Endothelial cell of umbilical vein (primary cell): Measurements from ENCODE around the gene GPR158. TPM values are rescaled to one million over a fixed set of nuclear protein-coding genes. Genes with fewer than 3 reads are reported as not detected.

Experiments used
- BruUV-seq: library from RNA; stranded (reverse); fragments of 400-500 nt; replicated peaks from 2 replicates; lab custom pipeline; 2021; lab: Mats Ljungman, UMichigan
- CTCF ChIA-PET: fragments of 300-600, 350-600 bp; sonication (Branson Sonifier 250); formaldehyde crosslinking; loops from one replicate; lab custom pipeline; 2021; ENCODE audit warnings: antibody characterized with exemption, inconsistent platforms; lab: Charles Lee
- POLR2A ChIA-PET: fragments of 300-600, 350-600 bp; sonication (Branson Sonifier 250); formaldehyde crosslinking; loops from one replicate; lab custom pipeline; 2021; ENCODE audit warnings: antibody characterized with exemption, inconsistent platforms; lab: Charles Lee
- DNase-seq: peaks from one replicate; pipeline ENCODE4 v3.0.0-alpha.2; 2011; ENCODE audit warnings: low read depth, low spot score
- FAIRE-seq: peaks from 2 replicates; lab custom pipeline; 2011; peaks lifted over from hg19 to GRCh38; lab: Jason Lieb, UNC
- H2AFZ ChIP-seq: 2 replicates; pipeline ENCODE4 v1.6.0; 2012; ENCODE audit warnings: low read depth, low read length, control low read depth, inconsistent platforms
- H3K27ac ChIP-seq: 2 replicates; pipeline ENCODE4 v1.5.1; 2011; ENCODE audit warnings: low read depth, mild to moderate bottlenecking, control low read depth, low read length, moderate library complexity; ENCODE audit not compliant: insufficient read depth
- H3K27me3 ChIP-seq, 2 experiments: 2 replicates each; pipeline versions ENCODE4 v1.6.0 to v1.6.1; 2011; ENCODE audit warnings: low read length in 2 of 2, mixed read lengths in 1 of 2; ENCODE audit not compliant: control insufficient read depth in 2 of 2, insufficient read depth in 2 of 2
- H3K36me3 ChIP-seq, 2 experiments: 2 replicates in 1 of 2; 3 replicates in 1 of 2; pipeline ENCODE4 v1.5.1; 2011; ENCODE audit warnings: low read length in 2 of 2, mild to moderate bottlenecking in 1 of 2, moderate library complexity in 1 of 2; ENCODE audit not compliant: control insufficient read depth in 2 of 2, insufficient read depth in 2 of 2; ENCODE audit errors: extremely low read depth in 1 of 2
- H3K4me1 ChIP-seq: 3 replicates; pipeline ENCODE4 v1.5.1; 2011; ENCODE audit warnings: mild to moderate bottlenecking, low read length; ENCODE audit not compliant: control insufficient read depth, insufficient read depth; ENCODE audit errors: extremely low read depth
- H3K4me2 ChIP-seq: 2 replicates; pipeline ENCODE4 v1.6.1; 2011; ENCODE audit warnings: low read length, control low read depth, mixed read lengths; ENCODE audit not compliant: insufficient read depth
- H3K4me3 ChIP-seq, 3 experiments: fragments of 200-600 bp in 1 of 3; sonication (generic), shearing (Covaris generic) in 1 of 3; replicated peaks in 1 of 3; 2 replicates each; pipeline ENCODE4 v1.5.1; 2011 to 2016; ENCODE audit warnings: control low read depth in 3 of 3, low read length in 3 of 3, mild to moderate bottlenecking in 2 of 3, inconsistent platforms in 1 of 3, low read depth in 1 of 3, moderate library complexity in 1 of 3; ENCODE audit not compliant: insufficient read depth in 1 of 3
- H3K79me2 ChIP-seq: 2 replicates; pipeline ENCODE4 v1.6.0; 2012; ENCODE audit warnings: low read length, inconsistent platforms; ENCODE audit not compliant: control insufficient read depth, insufficient read depth
- H3K9ac ChIP-seq: replicated peaks from 2 replicates; pipeline ENCODE3; 2011; ENCODE audit warnings: low read length, control low read depth; ENCODE audit not compliant: insufficient read depth; ENCODE audit errors: extremely low read depth
- H3K9me1 ChIP-seq: replicated peaks from 3 replicates; pipeline ENCODE4 v1.6.0; 2011; ENCODE audit warnings: mild to moderate bottlenecking, low read length; ENCODE audit not compliant: control insufficient read depth, insufficient read depth; ENCODE audit errors: extremely low read depth
- H3K9me3 ChIP-seq: replicated peaks from 2 replicates; pipeline ENCODE4 v1.5.1; 2012; ENCODE audit warnings: low read length, inconsistent platforms; ENCODE audit not compliant: control insufficient read depth, insufficient read depth
- H4K20me1 ChIP-seq: replicated peaks from 2 replicates; pipeline ENCODE3; 2011; ENCODE audit warnings: mild to moderate bottlenecking, low read length; ENCODE audit not compliant: control insufficient read depth, insufficient read depth; ENCODE audit errors: extremely low read depth
- EZH2 ChIP-seq: IDR thresholded peaks from 2 replicates; pipeline ENCODE4 v1.6.1; 2012; ENCODE audit warnings: borderline replicate concordance, low read depth, mild to moderate bottlenecking, moderate library complexity, low read length, inconsistent platforms; ENCODE audit not compliant: severe bottlenecking
- FOS ChIP-seq: IDR thresholded peaks from 2 replicates; pipeline ENCODE4 v1.6.1; 2011; ENCODE audit warnings: mild to moderate bottlenecking, low read length, moderate library complexity, borderline replicate concordance; ENCODE audit not compliant: insufficient read depth
- MAX ChIP-seq: IDR thresholded peaks from 2 replicates; pipeline ENCODE4 v1.6.1; 2011; ENCODE audit not compliant: insufficient read depth, insufficient read length
- POLR2A ChIP-seq: IDR thresholded peaks from 2 replicates; pipeline ENCODE4 v1.6.1; 2012; ENCODE audit warnings: low read depth, mild to moderate bottlenecking, control low read depth, low read length
- POLR2AphosphoS5 ChIP-seq: IDR thresholded peaks from 2 replicates; pipeline ENCODE4 v1.6.1; 2012; ENCODE audit warnings: low read depth, mild to moderate bottlenecking, control low read depth, low read length, moderate library complexity; ENCODE audit not compliant: insufficient read depth
- dilution Hi-C: fragments of 300-500 bp; cut with MboI; formaldehyde crosslinking; loops from one replicate; pipeline ENCODE4 v1.15.0; 2019; ENCODE audit warnings: low sequenced_read_pairs; ENCODE audit not compliant: extremely low pct_ligation_motif_present
- intact Hi-C: fragments of 100-400 bp; cut with micrococcal nuclease; formaldehyde crosslinking; loops from one replicate; pipeline ENCODE4 v1.10.0; 2022
- polyA plus RNA-seq, 4 experiments: library from polyadenylated mRNA; depleted of rRNA in 3 of 4; stranded (reverse) in 3 of 4; unstranded in 1 of 4; fragments of >200 nt; gene quantifications; 2 replicates each; pipeline versions ENCODE4 v1.2.1 to v1.2.3, GENCODE V29; 2011 to 2012; ENCODE audit warnings: missing spikeins in 1 of 4
- total RNA-seq: library from RNA; stranded (reverse); gene quantifications from 2 replicates; pipeline ENCODE4 v1.2.3, GENCODE V29; 2021
- TF ChIP-seq, protein P1 (sequence below), 2 donors: IDR thresholded peaks; 1 replicate in 1 of 2; 2 replicates in 1 of 2; pipeline ENCODE4 v1.5.1; 2011; ENCODE audit warnings: low read length in 2 of 2, mild to moderate bottlenecking in 2 of 2, moderate library complexity in 2 of 2, control low read depth in 1 of 2, inconsistent platforms in 1 of 2, low read depth in 1 of 2; ENCODE audit not compliant: insufficient read depth in 1 of 2; ENCODE audit errors: extremely low read depth in 1 of 2

Gene GPR158
- total and polyA plus RNA-seq, 2 donors (not counting 3 experiments of a cell fraction or from before 2014, with no cell fraction given), result not detected

DNA sequence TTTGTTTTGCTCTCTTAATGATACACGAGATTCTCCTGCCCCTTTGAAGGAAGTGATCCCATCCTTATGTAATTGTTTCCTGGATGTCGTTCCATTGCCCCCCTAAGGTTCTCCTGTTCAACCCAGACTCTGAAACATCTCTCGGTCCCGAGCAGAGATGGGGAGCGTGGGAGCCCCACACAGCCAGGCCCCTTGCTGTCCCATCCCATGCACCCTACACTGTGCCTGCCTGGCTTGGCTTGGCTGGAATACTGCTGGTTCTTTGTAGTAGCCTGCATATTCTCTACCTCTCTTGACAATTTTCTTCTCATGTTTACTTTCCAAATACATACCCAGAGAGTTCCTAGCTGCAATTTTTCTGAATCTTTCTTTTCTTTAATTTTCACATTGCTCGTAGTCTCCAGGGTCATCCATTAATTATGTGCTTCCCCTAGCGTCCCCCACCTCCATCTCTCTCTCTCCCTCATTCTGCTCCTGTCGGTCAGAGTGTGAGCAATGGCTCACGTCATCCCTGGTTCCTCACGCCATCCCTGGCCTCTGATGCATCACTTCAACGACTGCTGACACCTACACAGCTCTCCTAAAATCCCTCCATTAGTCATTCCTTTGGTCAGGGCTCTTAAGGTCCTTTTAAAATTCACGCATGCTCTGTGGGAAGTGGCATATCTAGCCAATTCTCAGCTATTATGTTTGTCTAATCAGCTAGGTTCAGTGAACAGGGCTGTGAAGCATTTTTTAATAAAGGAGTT lies 32.5 kb upstream of the GPR158 start:
- H3K36me3 ChIP-seq, result no peaks in the 10 kb centered on the region
- no peaks in the 10 kb centered on the region for H3K9me1 ChIP-seq
- DNase-seq (no peak), FAIRE-seq (no peak)
- ChIA-PET CTCF (no interaction called here), POLR2A (no interaction called here)
- no peak overlapping the region for H3K27ac ChIP-seq
- H4K20me1 ChIP-seq, result no peaks in the 10 kb centered on the region
- H3K9me3 ChIP-seq, result no peaks in the 10 kb centered on the region
- no peak overlapping the region for H3K4me3 ChIP-seq
- no peak overlapping the region for H3K9ac ChIP-seq
- TF ChIP-seq POLR2AphosphoS5 (no peak), EZH2 (no peak), POLR2A (no peak), FOS (no peak), MAX (no peak)
- TF ChIP-seq, protein P1, sequence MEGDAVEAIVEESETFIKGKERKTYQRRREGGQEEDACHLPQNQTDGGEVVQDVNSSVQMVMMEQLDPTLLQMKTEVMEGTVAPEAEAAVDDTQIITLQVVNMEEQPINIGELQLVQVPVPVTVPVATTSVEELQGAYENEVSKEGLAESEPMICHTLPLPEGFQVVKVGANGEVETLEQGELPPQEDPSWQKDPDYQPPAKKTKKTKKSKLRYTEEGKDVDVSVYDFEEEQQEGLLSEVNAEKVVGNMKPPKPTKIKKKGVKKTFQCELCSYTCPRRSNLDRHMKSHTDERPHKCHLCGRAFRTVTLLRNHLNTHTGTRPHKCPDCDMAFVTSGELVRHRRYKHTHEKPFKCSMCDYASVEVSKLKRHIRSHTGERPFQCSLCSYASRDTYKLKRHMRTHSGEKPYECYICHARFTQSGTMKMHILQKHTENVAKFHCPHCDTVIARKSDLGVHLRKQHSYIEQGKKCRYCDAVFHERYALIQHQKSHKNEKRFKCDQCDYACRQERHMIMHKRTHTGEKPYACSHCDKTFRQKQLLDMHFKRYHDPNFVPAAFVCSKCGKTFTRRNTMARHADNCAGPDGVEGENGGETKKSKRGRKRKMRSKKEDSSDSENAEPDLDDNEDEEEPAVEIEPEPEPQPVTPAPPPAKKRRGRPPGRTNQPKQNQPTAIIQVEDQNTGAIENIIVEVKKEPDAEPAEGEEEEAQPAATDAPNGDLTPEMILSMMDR (IDR thresholded peaks at IDR 0.05; ENCODE audit: extremely low read depth in 1 of 2, insufficient read depth in 1 of 2, low read depth in 1 of 2, low read length in 2 of 2), result no peak
- H3K79me2 ChIP-seq, result no peaks in the 10 kb centered on the region
- no peak overlapping the region for H3K4me2 ChIP-seq
- dilution Hi-C loops (no loop called here), intact Hi-C loops (no loop called here)
- no peak overlapping the region for H2AFZ ChIP-seq
- BruUV-seq, result no TSS peak
- no peaks in the 10 kb centered on the region for H3K4me1 ChIP-seq
- no peaks in the 10 kb centered on the region for H3K27me3 ChIP-seq
